CD4-positive, alpha-beta memory T cell (primary cell): ENCODE data around the gene FCN1. TPM values are rescaled to one million over a fixed set of nuclear protein-coding genes. Genes with fewer than 3 reads are reported as not detected.
"Not testable (repeated sequence)": the region's sequence is repeated elsewhere in the genome, so short reads cannot be mapped to it uniquely, and the experiment has no call there.

Source experiments
- CTCF ChIA-PET: fragments of 350-600 bp; sonication (Branson Sonifier 250); formaldehyde crosslinking; loops from one replicate; lab custom pipeline; 2021; ENCODE audit warnings: inconsistent platforms; ENCODE audit not compliant: partially characterized antibody; lab: Charles Lee
- POLR2A ChIA-PET: fragments of 350-600 bp; sonication (Branson Sonifier 250); formaldehyde crosslinking; loops from one replicate; lab custom pipeline; 2021; ENCODE audit not compliant: partially characterized antibody; lab: Charles Lee
- DNase-seq, 5 donors: peaks; one replicate each; pipeline versions ENCODE4 v3.0.0 to v3.0.0-alpha.2; 2020 to 2022; ENCODE audit warnings: mixed read lengths in 1 of 5
- H3K27ac ChIP-seq: one replicate; pipeline ENCODE4 v1.7.0; 2013; ENCODE audit warnings: low read depth, low read length
- H3K27me3 ChIP-seq: 2 replicates; pipeline ENCODE4 v1.7.0; 2013; ENCODE audit warnings: mild to moderate bottlenecking, low read length, moderate library complexity; ENCODE audit not compliant: insufficient read depth
- H3K36me3 ChIP-seq: 2 replicates; pipeline ENCODE4 v1.7.0; 2013; ENCODE audit warnings: mild to moderate bottlenecking, low read length, moderate library complexity; ENCODE audit not compliant: insufficient read depth
- H3K4me1 ChIP-seq: 2 replicates; pipeline ENCODE4 v1.7.0; 2013; ENCODE audit warnings: mild to moderate bottlenecking, low read length, moderate library complexity; ENCODE audit not compliant: insufficient read depth
- H3K4me3 ChIP-seq, 2 donors: one replicate each; pipeline ENCODE4 v1.7.0; 2013; ENCODE audit warnings: low read length in 2 of 2, mild to moderate bottlenecking in 1 of 2
- H3K9me3 ChIP-seq, 2 donors: one replicate each; pipeline ENCODE4 v1.7.0; 2013; ENCODE audit warnings: low read length in 2 of 2, control low read depth in 1 of 2; ENCODE audit not compliant: control insufficient read depth in 1 of 2
- H3K27ac Mint-ChIP-seq, 7 donors: one replicate each; pipeline ENCODE4 v1.8.0; 2020 to 2021; ENCODE audit warnings: mixed read lengths in 7 of 7, mild to moderate bottlenecking in 6 of 7, inconsistent platforms in 3 of 7, moderate library complexity in 3 of 7
- H3K27me3 Mint-ChIP-seq, 2 donors: one replicate each; pipeline ENCODE4 v1.8.0; 2020 to 2021; ENCODE audit warnings: mixed read lengths in 2 of 2
- H3K36me3 Mint-ChIP-seq, 2 donors: one replicate each; pipeline ENCODE4 v1.8.0; 2020 to 2021; ENCODE audit warnings: mixed read lengths in 2 of 2, inconsistent platforms in 1 of 2, mild to moderate bottlenecking in 1 of 2
- H3K4me1 Mint-ChIP-seq, 4 donors: one replicate each; pipeline ENCODE4 v1.8.0; 2020 to 2021; ENCODE audit warnings: mixed read lengths in 4 of 4, mild to moderate bottlenecking in 1 of 4
- H3K4me3 Mint-ChIP-seq, 8 donors: one replicate each; pipeline ENCODE4 v1.8.0; 2020 to 2021; ENCODE audit warnings: mixed read lengths in 8 of 8, mild to moderate bottlenecking in 7 of 8, moderate library complexity in 6 of 8, inconsistent platforms in 3 of 8
- H3K9me3 Mint-ChIP-seq, 8 donors: one replicate each; pipeline ENCODE4 v1.8.0; 2020 to 2021; ENCODE audit warnings: mixed read lengths in 8 of 8, mild to moderate bottlenecking in 5 of 8, inconsistent platforms in 3 of 8, moderate library complexity in 1 of 8
- intact Hi-C: fragments of 100-400 bp; cut with micrococcal nuclease; formaldehyde crosslinking; loops from one replicate; pipeline ENCODE4 v1.15.1; 2023
- polyA plus RNA-seq, 2 donors: library from polyadenylated mRNA; unstranded; fragments of 300-500 nt; fragmentation: Illumina TruSeq; gene quantifications; one replicate each; pipeline ENCODE4 v1.2.3, GENCODE V29; 2021
- total RNA-seq, 2 experiments: library from RNA; stranded (reverse); gene quantifications; one replicate each; pipeline ENCODE4 v1.2.3, GENCODE V29; 2021

Gene FCN1
- total and polyA plus RNA-seq, 4 experiments from 2014 or later = 0.48 to 4.6 (median 2.5) TPM

- DNase-seq, H3K27ac Mint-ChIP-seq, H3K27me3 ChIP-seq, H3K36me3 ChIP-seq, H3K4me3 ChIP-seq, POLR2A ChIA-PET, H3K36me3 Mint-ChIP-seq, H3K27ac ChIP-seq, H3K9me3 ChIP-seq, H3K4me1 ChIP-seq, H3K9me3 Mint-ChIP-seq, H3K4me1 Mint-ChIP-seq, H3K4me3 Mint-ChIP-seq, intact Hi-C loops, CTCF ChIA-PET: not testable (repeated sequence)
- peaks cover 26 to 28% of the 10 kb centered on the region in 2 donors for H3K27me3 Mint-ChIP-seq
Measured at GRCh38 chr9:134857451-134857850, 60.3 kb downstream of the FCN1 start.

- Histone ChIP-seq H3K27ac (no peak overlapping the region), H3K9me3 (no peaks in the 10 kb centered on the region), H3K36me3 (no peaks in the 10 kb centered on the region), H3K4me3 (no peak overlapping the region), H3K4me1 (no peaks in the 10 kb centered on the region), H3K27me3 (peaks cover 4% of the 10 kb centered on the region)
- intact Hi-C loops = no loop called here
- Mint-ChIP-seq H3K9me3 (peaks cover 0 to 10% (median 4%) of the 10 kb centered on the region in 8 donors), H3K4me1 (no peaks in the 10 kb centered on the region), H3K27me3 (peaks cover 23 to 25% of the 10 kb centered on the region in 2 donors), H3K36me3 (no peaks in the 10 kb centered on the region), H3K4me3 (no peak overlapping the region), H3K27ac (no peak overlapping the region)
- no peak for DNase-seq
- CTCF ChIA-PET = no interaction called here
- POLR2A ChIA-PET = no interaction called here
Measured at GRCh38 chr9:134855900-134856377, 61.8 kb downstream of the FCN1 start.

Other genes with a start within 250 kb of the FCN1 start
- not detected for gene FCN2, start 37.1 kb downstream of the FCN1 start, total RNA-seq
- gene FCN2, start 37.1 kb downstream of the FCN1 start, polyA plus RNA-seq = not detected
- gene OLFM1, start 169.8 kb upstream of the FCN1 start, total RNA-seq = not detected
- gene OLFM1, start 169.8 kb upstream of the FCN1 start, polyA plus RNA-seq = not detected